ENCODE results near the gene EIF4E3.

EIF4E3 gene

DNA sequence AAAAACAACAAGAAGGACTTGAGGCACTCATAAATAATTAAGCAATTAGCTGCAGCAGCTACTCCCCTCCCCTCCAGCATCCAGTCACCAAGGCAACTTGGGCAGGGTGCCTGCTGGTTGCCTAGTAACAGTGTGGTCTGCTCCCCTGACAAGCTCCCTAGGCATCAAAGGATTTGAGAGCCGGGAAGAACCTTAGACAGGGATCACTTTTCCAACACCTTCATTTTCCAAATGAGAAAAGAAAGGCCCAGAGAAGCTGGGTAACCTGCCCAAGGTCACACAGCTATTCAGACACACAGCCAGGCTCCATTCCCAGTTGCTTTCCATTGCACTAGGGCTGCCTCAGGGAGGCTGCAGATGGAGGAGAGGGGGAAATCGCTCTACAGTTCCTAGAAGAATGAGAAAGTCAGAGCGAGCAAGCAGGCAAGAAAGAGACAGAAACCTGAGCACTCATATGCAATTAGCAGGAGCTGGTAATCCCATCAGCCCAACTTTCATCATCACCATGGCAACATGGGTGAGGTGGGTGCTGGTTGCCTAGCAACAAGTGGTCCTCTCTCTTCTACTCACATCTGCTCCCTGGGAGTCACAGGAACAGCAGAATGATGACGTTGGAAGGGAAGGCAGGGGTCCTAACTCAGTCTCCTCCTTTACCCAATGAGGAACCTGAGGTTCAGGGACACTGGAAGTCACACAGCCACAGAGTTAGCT, 3.6 kb upstream of the EIF4E3 start:
- Histone ChIP-seq H3K9me3 (ENCODE audit: insufficient read depth, low read length) (no peaks in the 10 kb centered on the region), H3K4me2 (ENCODE audit: low read depth, low read length, poor library complexity, severe bottlenecking) (no peak overlapping the region), H3K27me3 (ENCODE audit: low read length) (no peaks in the 10 kb centered on the region), H4K20me1 (ENCODE audit: low read depth, low read length) (no peaks in the 10 kb centered on the region), H2AFZ (ENCODE audit: low read depth, low read length, severe bottlenecking) (no peak overlapping the region), H3K9ac (ENCODE audit: low read length) (no peak overlapping the region), H3K79me2 (ENCODE audit: insufficient read depth, low read length) (no peaks in the 10 kb centered on the region), H3F3A (ENCODE audit: insufficient read depth) (no peaks in the 10 kb centered on the region), H3K27ac (ENCODE audit: low read depth, low read length) (no peak overlapping the region), H3K36me3 (ENCODE audit: low read length) (no peaks in the 10 kb centered on the region), H3K4me3 (ENCODE audit: insufficient read depth, low read length, poor library complexity, severe bottlenecking) (no peak overlapping the region), H3K9me2 (replicated peaks; ENCODE audit: insufficient read depth, low read length) (no peaks in the 10 kb centered on the region)
- TF ChIP-seq, protein P1, sequence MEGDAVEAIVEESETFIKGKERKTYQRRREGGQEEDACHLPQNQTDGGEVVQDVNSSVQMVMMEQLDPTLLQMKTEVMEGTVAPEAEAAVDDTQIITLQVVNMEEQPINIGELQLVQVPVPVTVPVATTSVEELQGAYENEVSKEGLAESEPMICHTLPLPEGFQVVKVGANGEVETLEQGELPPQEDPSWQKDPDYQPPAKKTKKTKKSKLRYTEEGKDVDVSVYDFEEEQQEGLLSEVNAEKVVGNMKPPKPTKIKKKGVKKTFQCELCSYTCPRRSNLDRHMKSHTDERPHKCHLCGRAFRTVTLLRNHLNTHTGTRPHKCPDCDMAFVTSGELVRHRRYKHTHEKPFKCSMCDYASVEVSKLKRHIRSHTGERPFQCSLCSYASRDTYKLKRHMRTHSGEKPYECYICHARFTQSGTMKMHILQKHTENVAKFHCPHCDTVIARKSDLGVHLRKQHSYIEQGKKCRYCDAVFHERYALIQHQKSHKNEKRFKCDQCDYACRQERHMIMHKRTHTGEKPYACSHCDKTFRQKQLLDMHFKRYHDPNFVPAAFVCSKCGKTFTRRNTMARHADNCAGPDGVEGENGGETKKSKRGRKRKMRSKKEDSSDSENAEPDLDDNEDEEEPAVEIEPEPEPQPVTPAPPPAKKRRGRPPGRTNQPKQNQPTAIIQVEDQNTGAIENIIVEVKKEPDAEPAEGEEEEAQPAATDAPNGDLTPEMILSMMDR (IDR thresholded peaks at IDR 0.05; ENCODE audit: insufficient read depth, low read length, poor library complexity, severe bottlenecking) = no peak
- TF ChIP-seq EZH2phosphoT487 (conservative IDR thresholded peaks at IDR 0.05; ENCODE audit: low read length) = no peak

DNA sequence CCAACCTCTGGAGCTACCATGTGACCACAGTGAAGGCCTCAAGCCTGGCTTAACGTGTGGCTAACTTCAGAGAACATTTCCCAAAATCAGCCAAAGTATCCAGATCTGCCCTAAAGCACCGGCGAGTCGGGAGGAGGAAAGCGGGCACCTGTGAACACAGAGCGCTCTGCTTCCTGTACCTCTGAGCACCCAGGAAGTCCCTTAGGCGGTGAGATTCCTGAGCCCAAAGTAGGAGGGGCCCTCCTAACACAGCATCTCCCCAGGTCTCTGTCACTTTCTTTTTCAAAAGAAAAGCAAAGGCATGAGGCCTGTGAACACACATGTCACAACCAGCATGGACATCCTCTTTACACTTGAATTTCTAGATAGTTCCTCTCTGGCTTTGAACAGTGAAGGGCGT, 944 bp upstream of the EIF4E3 start:
- Histone ChIP-seq H3K9ac (ENCODE audit: low read length) (no peak overlapping the region), H2AFZ (ENCODE audit: low read depth, low read length, severe bottlenecking) (no peak overlapping the region), H3K9me3 (ENCODE audit: insufficient read depth, low read length) (no peaks in the 10 kb centered on the region), H3K4me2 (ENCODE audit: low read depth, low read length, poor library complexity, severe bottlenecking) (no peak overlapping the region), H3F3A (ENCODE audit: insufficient read depth) (no peaks in the 10 kb centered on the region), H3K36me3 (ENCODE audit: low read length) (no peaks in the 10 kb centered on the region), H3K4me3 (ENCODE audit: insufficient read depth, low read length, poor library complexity, severe bottlenecking) (no peak overlapping the region), H3K9me2 (replicated peaks; ENCODE audit: insufficient read depth, low read length) (no peaks in the 10 kb centered on the region), H4K20me1 (ENCODE audit: low read depth, low read length) (no peaks in the 10 kb centered on the region), H3K79me2 (ENCODE audit: insufficient read depth, low read length) (no peaks in the 10 kb centered on the region), H3K27ac (ENCODE audit: low read depth, low read length) (no peak overlapping the region), H3K27me3 (ENCODE audit: low read length) (no peaks in the 10 kb centered on the region)
- no peak for TF ChIP-seq EZH2phosphoT487 (conservative IDR thresholded peaks at IDR 0.05; ENCODE audit: low read length)
- TF ChIP-seq, protein P1 (IDR thresholded peaks at IDR 0.05; ENCODE audit: insufficient read depth, low read length, poor library complexity, severe bottlenecking) = no peak

DNA sequence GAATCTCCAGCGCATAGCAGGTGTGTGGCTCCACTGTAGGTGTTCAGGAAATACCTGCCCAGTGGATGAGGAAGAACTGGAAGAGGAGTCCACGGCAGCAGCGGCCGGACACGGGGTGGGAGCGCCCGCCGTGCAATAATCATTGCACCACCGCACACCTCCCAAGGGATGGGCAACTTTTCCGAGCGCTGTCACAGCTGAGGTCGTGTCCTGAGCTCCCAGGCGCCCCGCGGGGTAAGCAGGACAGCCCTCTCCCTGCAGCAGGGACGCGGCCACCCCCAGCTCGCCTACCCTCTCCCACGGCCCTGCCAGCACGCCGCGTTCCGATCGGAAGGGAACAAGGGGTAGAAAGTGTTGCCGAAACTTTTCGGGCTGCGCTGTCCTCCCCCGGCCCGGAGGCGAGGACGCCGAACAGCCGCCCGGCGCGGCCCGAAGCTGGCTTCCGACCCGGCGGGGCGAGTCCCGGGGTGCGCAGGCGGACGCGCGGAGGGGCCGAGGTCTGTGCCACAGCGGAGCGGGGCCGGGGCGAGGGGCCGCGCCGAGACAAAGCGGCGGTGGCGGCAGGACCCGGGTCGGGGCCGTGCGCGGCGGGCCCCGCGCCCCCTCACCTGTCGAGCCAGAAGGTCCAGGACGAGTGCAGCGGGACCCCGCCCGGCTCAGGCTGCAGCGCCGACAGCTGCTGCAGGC, 475 bp downstream of the EIF4E3 start:
- Histone ChIP-seq H3K9me3 (ENCODE audit: insufficient read depth, low read length) (no peaks in the 10 kb centered on the region), H3K27me3 (ENCODE audit: low read length) (no peaks in the 10 kb centered on the region), H3K4me2 (ENCODE audit: low read depth, low read length, poor library complexity, severe bottlenecking) (peak overlapping the region; percentile 55), H4K20me1 (ENCODE audit: low read depth, low read length) (no peaks in the 10 kb centered on the region), H3K9me2 (replicated peaks; ENCODE audit: insufficient read depth, low read length) (no peaks in the 10 kb centered on the region), H3K36me3 (ENCODE audit: low read length) (no peaks in the 10 kb centered on the region), H3K79me2 (ENCODE audit: insufficient read depth, low read length) (no peaks in the 10 kb centered on the region), H3K4me3 (ENCODE audit: insufficient read depth, low read length, poor library complexity, severe bottlenecking) (peak overlapping the region; percentile 38), H2AFZ (ENCODE audit: low read depth, low read length, severe bottlenecking) (no peak overlapping the region), H3F3A (ENCODE audit: insufficient read depth) (no peaks in the 10 kb centered on the region), H3K27ac (ENCODE audit: low read depth, low read length) (no peak overlapping the region), H3K9ac (ENCODE audit: low read length) (no peak overlapping the region; the same call in 1 of the 2 replicates)
- TF ChIP-seq, protein P1 (IDR thresholded peaks at IDR 0.05; ENCODE audit: insufficient read depth, low read length, poor library complexity, severe bottlenecking) = no peak
- TF ChIP-seq EZH2phosphoT487 (conservative IDR thresholded peaks at IDR 0.05; ENCODE audit: low read length) = peak; percentile 97; the same call in 1 of the 2 replicates
